Tibial nerve (tissue), 4 donors: ENCODE data around the gene CDH16. TPM values are rescaled to one million over a fixed set of nuclear protein-coding genes. Genes with fewer than 3 reads are reported as not detected.

Experiments
- DNase-seq, 2 donors: peaks; one replicate each; pipeline ENCODE4 v3.0.0-alpha.2; 2019; ENCODE audit warnings: low spot score in 2 of 2
- H3K27ac ChIP-seq, 4 donors: fragments of 200-600 bp; sonication (generic) in 3 of 4; one replicate each; pipeline ENCODE4 v1.5.1; 2017 to 2019; ENCODE audit warnings: mild to moderate bottlenecking in 1 of 4
- H3K27me3 ChIP-seq, 2 donors: fragments of 200-600 bp; sonication (generic) in 1 of 2; one replicate each; pipeline versions ENCODE4 v1.5.1 to v1.6.0; 2017 to 2019
- H3K36me3 ChIP-seq, 3 donors: fragments of 200-600 bp; sonication (generic); one replicate each; pipeline ENCODE4 v1.5.1; 2018 to 2019
- H3K4me1 ChIP-seq, 4 donors: fragments of 200-600 bp; sonication (generic) in 3 of 4; one replicate each; pipeline ENCODE4 v1.5.1; 2017 to 2019
- H3K4me3 ChIP-seq, 4 donors: fragments of 200-600 bp; sonication (generic) in 3 of 4; one replicate each; pipeline ENCODE4 v1.5.1; 2017 to 2019; ENCODE audit warnings: mild to moderate bottlenecking in 1 of 4, moderate library complexity in 1 of 4
- H3K9me3 ChIP-seq, 4 donors: fragments of 200-600 bp; sonication (generic) in 3 of 4; one replicate each; pipeline ENCODE4 v1.5.1; 2017 to 2019
- EP300 ChIP-seq, 2 donors: sonication (generic); formaldehyde crosslinking; IDR thresholded peaks; one replicate each; pipeline ENCODE4 v1.6.1; 2017; ENCODE audit warnings: antibody characterized with exemption in 2 of 2, mild to moderate bottlenecking in 1 of 2
- POLR2A ChIP-seq, 2 donors: fragments of 450-650 bp; IDR thresholded peaks; one replicate each; pipeline ENCODE4 v1.6.1; 2017; ENCODE audit warnings: antibody characterized with exemption in 2 of 2, mild to moderate bottlenecking in 2 of 2, moderate library complexity in 2 of 2
- WGBS, 2 donors: methylation state at CpG; one replicate each; pipeline ENCODE4 v1.1.5; 2018; 5-methylcytosine and 5-hydroxymethylcytosine counted together
- total RNA-seq, 4 donors: library from RNA; depleted of rRNA; stranded (reverse); fragments of >200 nt; gene quantifications; one replicate each; pipeline ENCODE4 v1.1.0, GENCODE V29; 2016
- TF ChIP-seq, protein P1 (sequence below), 5 experiments: fragments of 200-600 bp in 3 of 5; fragments of 450-650 bp in 2 of 5; sonication (generic) in 3 of 5; IDR thresholded peaks; one replicate each; pipeline ENCODE4 v1.5.1; 2016 to 2019; ENCODE audit warnings: antibody characterized with exemption in 5 of 5, mild to moderate bottlenecking in 3 of 5, moderate library complexity in 2 of 5

The CDH16 gene
- total RNA-seq, 4 donors from 2014 or later: 0.30 to 2.5 (median 1.4) TPM

- WGBS, 2 donors: 70 to 79% methylated on average over 7 of the region's 7 CpGs
- H3K4me1 ChIP-seq: peaks cover 0 to 7% (median 0%) of the 10 kb centered on the region in 4 donors
- DNase-seq: no peak
- no peaks in the 10 kb centered on the region for H3K36me3 ChIP-seq
- no peak overlapping the region for H3K27ac ChIP-seq
- H3K4me3 ChIP-seq: no peak overlapping the region
- H3K27me3 ChIP-seq: no peaks in the 10 kb centered on the region
- H3K9me3 ChIP-seq: no peaks in the 10 kb centered on the region
- TF ChIP-seq, protein P1, sequence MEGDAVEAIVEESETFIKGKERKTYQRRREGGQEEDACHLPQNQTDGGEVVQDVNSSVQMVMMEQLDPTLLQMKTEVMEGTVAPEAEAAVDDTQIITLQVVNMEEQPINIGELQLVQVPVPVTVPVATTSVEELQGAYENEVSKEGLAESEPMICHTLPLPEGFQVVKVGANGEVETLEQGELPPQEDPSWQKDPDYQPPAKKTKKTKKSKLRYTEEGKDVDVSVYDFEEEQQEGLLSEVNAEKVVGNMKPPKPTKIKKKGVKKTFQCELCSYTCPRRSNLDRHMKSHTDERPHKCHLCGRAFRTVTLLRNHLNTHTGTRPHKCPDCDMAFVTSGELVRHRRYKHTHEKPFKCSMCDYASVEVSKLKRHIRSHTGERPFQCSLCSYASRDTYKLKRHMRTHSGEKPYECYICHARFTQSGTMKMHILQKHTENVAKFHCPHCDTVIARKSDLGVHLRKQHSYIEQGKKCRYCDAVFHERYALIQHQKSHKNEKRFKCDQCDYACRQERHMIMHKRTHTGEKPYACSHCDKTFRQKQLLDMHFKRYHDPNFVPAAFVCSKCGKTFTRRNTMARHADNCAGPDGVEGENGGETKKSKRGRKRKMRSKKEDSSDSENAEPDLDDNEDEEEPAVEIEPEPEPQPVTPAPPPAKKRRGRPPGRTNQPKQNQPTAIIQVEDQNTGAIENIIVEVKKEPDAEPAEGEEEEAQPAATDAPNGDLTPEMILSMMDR (IDR thresholded peaks at IDR 0.05): no peak
- TF ChIP-seq EP300 (IDR thresholded peaks at IDR 0.05) (no peak), POLR2A (IDR thresholded peaks at IDR 0.05) (no peak)
Observed at GRCh38 chr16:66915041-66915440, 3.6 kb downstream of the CDH16 start.

DNA sequence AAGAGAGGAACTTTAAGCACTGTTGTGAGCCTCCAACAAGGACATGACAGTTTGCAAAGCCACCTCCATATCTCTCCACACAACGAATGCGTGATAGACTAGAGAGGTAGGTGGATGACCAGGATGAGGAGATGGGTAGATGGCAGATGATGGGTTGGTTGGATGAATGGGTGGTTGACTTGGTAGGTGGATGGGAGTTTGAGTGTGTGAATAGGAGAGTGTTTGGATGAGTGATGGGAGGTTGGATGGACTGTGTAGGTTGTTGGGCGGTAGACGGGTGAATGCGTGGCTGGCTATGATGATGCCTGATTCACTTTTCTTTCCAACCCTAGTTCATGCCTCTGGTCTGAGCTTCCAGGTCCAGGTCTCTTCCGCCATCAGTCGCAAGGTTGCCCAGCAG, 4.1 kb downstream of the CDH16 start:
- Histone ChIP-seq H3K27ac (no peak overlapping the region), H3K27me3 (no peaks in the 10 kb centered on the region), H3K4me1 (peaks cover 0 to 2% (median 0%) of the 10 kb centered on the region in 4 donors), H3K36me3 (no peaks in the 10 kb centered on the region), H3K9me3 (no peaks in the 10 kb centered on the region), H3K4me3 (no peak overlapping the region)
- no peak for TF ChIP-seq POLR2A (IDR thresholded peaks at IDR 0.05)
- no peak for TF ChIP-seq EP300 (IDR thresholded peaks at IDR 0.05)
- TF ChIP-seq, protein P1 (IDR thresholded peaks at IDR 0.05): no peak
- WGBS, 2 donors: 94 to 95% methylated on average over 7 of the region's 7 CpGs
- DNase-seq: no peak

DNA sequence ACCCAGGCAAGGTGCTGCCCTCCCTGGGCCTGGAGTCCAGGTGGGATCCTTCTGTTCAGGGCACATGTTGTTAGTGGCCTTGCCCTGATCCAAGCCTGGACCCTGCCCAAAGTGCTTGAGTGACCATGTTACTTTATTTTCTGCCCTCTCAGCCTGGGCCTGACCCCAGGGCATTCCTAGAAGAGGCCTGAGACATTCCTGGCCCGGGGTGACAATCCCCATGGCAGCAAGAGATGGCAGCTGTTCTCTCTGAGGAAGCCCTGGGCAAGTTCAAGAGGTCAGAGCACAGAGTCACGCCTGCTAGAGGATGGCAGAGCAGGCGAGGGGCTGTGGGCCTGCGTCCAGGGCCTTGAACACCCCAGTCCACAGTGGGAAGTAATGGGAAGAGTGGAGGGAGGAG, 5.0 kb downstream of the CDH16 start:
- DNase-seq: no peak
- H3K4me1 ChIP-seq: no peaks in the 10 kb centered on the region
- no peaks in the 10 kb centered on the region for H3K27me3 ChIP-seq
- no peaks in the 10 kb centered on the region for H3K36me3 ChIP-seq
- no peak overlapping the region for H3K4me3 ChIP-seq
- 68% methylated on average over 4 of the region's 4 CpGs for WGBS, 2 donors
- no peak overlapping the region for H3K27ac ChIP-seq
- no peak for TF ChIP-seq POLR2A (IDR thresholded peaks at IDR 0.05)
- TF ChIP-seq EP300 (IDR thresholded peaks at IDR 0.05): no peak
- TF ChIP-seq, protein P1 (IDR thresholded peaks at IDR 0.05): no peak
- no peaks in the 10 kb centered on the region for H3K9me3 ChIP-seq

DNA sequence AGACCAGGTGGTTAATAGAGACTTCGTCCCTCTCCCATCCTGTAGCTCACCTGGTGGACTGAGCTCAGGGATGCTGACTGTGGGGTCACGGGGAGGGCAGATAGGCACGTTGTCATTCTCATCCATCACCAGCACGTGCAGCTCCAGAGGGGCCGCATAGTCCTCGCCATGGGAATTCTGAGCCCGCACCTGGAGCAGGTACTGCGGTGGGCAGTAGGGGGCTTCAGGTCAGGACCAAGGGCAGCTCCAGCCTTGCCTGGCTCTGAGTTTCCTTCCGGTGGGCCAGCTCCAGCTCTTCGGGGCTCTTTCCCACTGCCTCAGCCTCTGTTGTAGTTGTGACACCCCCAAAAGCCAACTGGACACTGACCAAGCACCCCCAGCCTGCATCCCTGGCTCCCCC, 5.6 kb downstream of the CDH16 start:
- Histone ChIP-seq H3K27ac (no peak overlapping the region), H3K36me3 (no peaks in the 10 kb centered on the region), H3K9me3 (no peaks in the 10 kb centered on the region), H3K27me3 (no peaks in the 10 kb centered on the region), H3K4me3 (no peak overlapping the region), H3K4me1 (no peaks in the 10 kb centered on the region)
- DNase-seq: no peak
- WGBS, 2 donors: 40% methylated on average over 10 of the region's 10 CpGs
- TF ChIP-seq POLR2A (IDR thresholded peaks at IDR 0.05) (no peak), EP300 (IDR thresholded peaks at IDR 0.05) (no peak)
- TF ChIP-seq, protein P1 (IDR thresholded peaks at IDR 0.05): no peak

- Histone ChIP-seq H3K9me3 (no peaks in the 10 kb centered on the region), H3K4me1 (no peaks in the 10 kb centered on the region), H3K27ac (no peak overlapping the region), H3K27me3 (no peaks in the 10 kb centered on the region), H3K36me3 (no peaks in the 10 kb centered on the region), H3K4me3 (no peak overlapping the region)
- TF ChIP-seq POLR2A (IDR thresholded peaks at IDR 0.05) (no peak), EP300 (IDR thresholded peaks at IDR 0.05) (no peak)
- no peak for DNase-seq
- WGBS, 2 donors: 82 to 88% methylated on average over 6 to 8 of the region's 8 CpGs
Observed at GRCh38 chr16:66911801-66912200, 6.9 kb downstream of the CDH16 start.

GRCh38 chr16:66911112-66911511, 7.6 kb downstream of the CDH16 start:
- no peak overlapping the region for H3K27ac ChIP-seq
- DNase-seq: no peak
- H3K4me3 ChIP-seq: no peak overlapping the region
- no peak for TF ChIP-seq EP300 (IDR thresholded peaks at IDR 0.05)
- TF ChIP-seq POLR2A (IDR thresholded peaks at IDR 0.05): no peak
- TF ChIP-seq, protein P1 (IDR thresholded peaks at IDR 0.05): no peak
- 37 to 79% methylated on average over 2 to 5 of the region's 5 CpGs for WGBS, 2 donors
- no peaks in the 10 kb centered on the region for H3K36me3 ChIP-seq
- no peaks in the 10 kb centered on the region for H3K9me3 ChIP-seq
- H3K27me3 ChIP-seq: no peaks in the 10 kb centered on the region
- no peaks in the 10 kb centered on the region for H3K4me1 ChIP-seq
